Mucosa of rectum (tissue), 2 donors: ENCODE data around the gene AGA.

Source experiments
- H3K27ac ChIP-seq, 2 donors: one replicate each; pipeline ENCODE4 v1.7.0; 2013; ENCODE audit warnings: inconsistent platforms in 2 of 2, low read depth in 2 of 2, low read length in 2 of 2
- H3K27me3 ChIP-seq, 2 donors: one replicate each; pipeline ENCODE4 v1.7.0; 2013; ENCODE audit warnings: low read length in 2 of 2; ENCODE audit not compliant: control insufficient read depth in 2 of 2, insufficient read depth in 2 of 2
- H3K36me3 ChIP-seq, 2 donors: one replicate each; pipeline ENCODE4 v1.7.0; 2013; ENCODE audit warnings: low read length in 2 of 2; ENCODE audit not compliant: control insufficient read depth in 2 of 2, insufficient read depth in 2 of 2
- H3K4me1 ChIP-seq, 2 donors: one replicate each; pipeline ENCODE4 v1.7.0; 2013; ENCODE audit warnings: low read length in 2 of 2, mild to moderate bottlenecking in 1 of 2; ENCODE audit not compliant: control insufficient read depth in 2 of 2, insufficient read depth in 2 of 2
- H3K4me3 ChIP-seq, 2 donors: one replicate each; pipeline ENCODE4 v1.7.0; 2013; ENCODE audit warnings: low read length in 2 of 2
- H3K9ac ChIP-seq, 2 donors: one replicate each; pipeline ENCODE4 v1.7.0; 2013; ENCODE audit warnings: low read length in 2 of 2, low read depth in 1 of 2, mild to moderate bottlenecking in 1 of 2
- H3K9me3 ChIP-seq, 2 donors: one replicate each; pipeline ENCODE4 v1.7.0; 2013; ENCODE audit warnings: low read length in 2 of 2; ENCODE audit not compliant: control insufficient read depth in 2 of 2
- donor health status: healthy.
- donor health status: Normal muscosa, but diverticular disease.

Gene AGA

DNA sequence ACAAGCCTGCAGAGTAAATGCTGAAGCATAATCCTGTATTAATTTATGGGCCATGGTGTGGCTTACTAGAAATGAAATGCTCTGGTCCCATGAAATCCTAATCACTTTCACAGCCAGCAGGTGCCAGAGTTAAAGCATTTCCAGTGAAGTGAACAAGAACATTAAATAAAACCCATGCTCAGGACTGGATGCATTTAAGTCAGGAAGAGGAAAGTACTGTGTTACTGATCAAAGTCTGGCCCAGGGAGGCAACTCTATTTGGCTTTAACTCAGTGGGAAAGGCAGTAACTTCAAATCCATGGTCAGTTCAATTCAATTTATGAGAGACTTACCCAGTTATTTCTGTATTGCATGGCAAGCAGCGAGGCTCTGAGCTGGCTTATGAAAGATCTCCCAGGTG lies 29.2 kb downstream of the AGA start:
- H3K4me3 ChIP-seq: no peak overlapping the region
- no peaks in the 10 kb centered on the region for H3K4me1 ChIP-seq
- no peaks in the 10 kb centered on the region for H3K36me3 ChIP-seq
- no peaks in the 10 kb centered on the region for H3K9me3 ChIP-seq
- H3K9ac ChIP-seq: no peak overlapping the region
- H3K27ac ChIP-seq: no peak overlapping the region
- no peaks in the 10 kb centered on the region for H3K27me3 ChIP-seq

DNA sequence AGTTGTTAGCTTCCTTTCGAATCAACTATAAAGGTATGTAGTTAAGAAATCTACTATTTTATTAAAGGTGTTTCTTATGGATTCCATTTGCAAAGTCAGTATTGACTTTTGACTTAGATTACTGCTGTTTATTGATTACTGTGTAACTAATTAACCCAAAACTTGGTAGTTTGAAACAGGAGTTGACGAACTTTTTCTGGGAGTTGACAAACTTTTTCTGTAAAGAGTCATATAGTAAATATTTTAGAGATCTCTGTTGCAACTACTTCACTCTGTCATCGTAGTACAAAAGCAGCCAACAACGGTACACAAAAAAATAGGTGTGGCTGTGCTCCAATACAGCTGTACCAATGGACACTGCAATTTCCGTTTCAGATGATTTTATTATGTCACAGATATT lies 30.2 kb downstream of the AGA start:
- Histone ChIP-seq H3K9me3 (no peaks in the 10 kb centered on the region), H3K36me3 (no peaks in the 10 kb centered on the region), H3K4me1 (no peaks in the 10 kb centered on the region), H3K27ac (no peak overlapping the region), H3K9ac (no peak overlapping the region), H3K27me3 (no peaks in the 10 kb centered on the region), H3K4me3 (no peak overlapping the region)

DNA sequence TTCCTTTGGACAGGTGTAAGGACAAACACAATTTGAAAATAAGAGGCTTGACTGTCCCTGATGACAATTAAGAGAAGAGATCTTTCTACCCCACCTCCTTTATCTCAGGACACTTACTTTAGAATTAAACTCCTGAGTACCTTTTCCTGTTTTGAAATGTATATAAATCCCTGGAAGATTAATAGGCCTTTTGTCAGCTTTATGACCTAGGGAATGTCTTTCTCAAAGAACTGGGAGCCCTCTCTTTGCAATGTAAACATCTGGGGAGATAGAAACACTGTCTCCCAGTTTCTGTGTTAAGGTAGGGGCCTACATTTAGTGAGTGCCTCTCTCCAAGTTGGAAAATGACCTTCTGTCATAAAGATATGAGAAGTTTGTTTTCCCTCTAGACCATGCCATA lies 31.7 kb downstream of the AGA start:
- Histone ChIP-seq H3K4me3 (no peak overlapping the region), H3K4me1 (no peaks in the 10 kb centered on the region), H3K27me3 (no peaks in the 10 kb centered on the region), H3K9ac (no peak overlapping the region), H3K27ac (no peak overlapping the region), H3K9me3 (no peaks in the 10 kb centered on the region), H3K36me3 (no peaks in the 10 kb centered on the region)

DNA sequence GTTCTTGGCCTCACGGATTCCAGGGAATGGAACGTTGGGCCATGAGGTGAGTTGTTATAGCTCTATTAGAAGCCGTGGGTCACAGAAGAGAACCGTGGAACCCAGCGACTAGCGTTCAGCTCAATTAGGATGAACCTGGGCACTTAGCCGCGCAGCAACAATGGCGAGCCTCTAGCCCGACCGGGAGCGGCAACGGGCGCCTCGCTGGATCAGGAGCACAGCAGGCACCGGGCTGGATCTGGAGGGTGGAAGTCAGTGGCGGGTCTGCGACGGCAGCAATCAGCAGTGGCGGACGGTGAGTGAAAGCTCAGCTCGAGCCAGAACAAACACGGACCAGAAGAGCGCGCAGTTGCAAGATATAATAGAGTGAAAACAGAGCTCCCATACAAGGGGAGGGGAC lies 34.2 kb downstream of the AGA start:
- H3K4me3 ChIP-seq: no peak overlapping the region
- H3K9ac ChIP-seq: no peak overlapping the region
- no peaks in the 10 kb centered on the region for H3K9me3 ChIP-seq
- no peaks in the 10 kb centered on the region for H3K36me3 ChIP-seq
- H3K4me1 ChIP-seq: no peaks in the 10 kb centered on the region
- no peaks in the 10 kb centered on the region for H3K27me3 ChIP-seq
- H3K27ac ChIP-seq: no peak overlapping the region

DNA sequence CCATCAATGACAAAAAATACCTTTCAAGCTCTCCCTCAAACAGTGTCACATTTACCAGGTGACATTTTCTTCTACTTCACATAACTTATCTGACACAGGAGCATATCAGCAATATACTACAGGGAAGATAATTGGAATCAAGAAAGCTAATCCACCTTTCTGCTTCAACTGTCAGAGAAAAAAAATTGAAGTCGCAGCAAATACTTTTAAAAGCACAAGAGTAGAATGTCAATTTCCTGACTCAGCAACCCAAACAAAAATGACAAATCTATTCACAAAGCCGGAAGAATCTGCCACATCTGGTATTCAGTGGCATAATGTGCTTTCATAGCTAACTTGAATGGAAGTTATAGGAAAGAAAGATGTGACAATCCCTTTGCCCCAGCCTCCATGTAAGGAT lies 36.7 kb downstream of the AGA start:
- H3K27ac ChIP-seq: no peak overlapping the region
- no peaks in the 10 kb centered on the region for H3K4me1 ChIP-seq
- no peaks in the 10 kb centered on the region for H3K27me3 ChIP-seq
- no peak overlapping the region for H3K9ac ChIP-seq
- H3K4me3 ChIP-seq: no peak overlapping the region
- no peaks in the 10 kb centered on the region for H3K9me3 ChIP-seq
- no peaks in the 10 kb centered on the region for H3K36me3 ChIP-seq

DNA sequence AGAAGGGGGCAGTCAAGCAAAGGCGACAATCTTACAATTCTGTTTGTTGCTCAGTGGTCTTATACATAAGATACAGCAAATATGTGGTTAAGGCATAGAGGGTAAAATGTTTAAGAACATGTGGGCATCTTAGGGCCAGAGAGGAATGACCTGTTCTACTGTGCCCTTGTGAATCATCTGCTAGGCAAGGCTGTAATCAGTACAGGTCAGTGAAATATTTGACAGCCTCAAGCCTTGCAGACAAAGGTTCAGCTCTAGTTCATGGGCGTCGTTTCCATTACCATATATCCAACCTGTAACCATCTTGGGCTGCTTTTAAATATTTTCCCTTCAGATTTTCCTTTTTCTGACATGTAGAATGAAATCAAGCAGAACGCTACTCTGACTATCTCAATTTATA lies 37.3 kb downstream of the AGA start:
- H3K9ac ChIP-seq: no peak overlapping the region
- no peaks in the 10 kb centered on the region for H3K27me3 ChIP-seq
- H3K36me3 ChIP-seq: no peaks in the 10 kb centered on the region
- H3K27ac ChIP-seq: no peak overlapping the region
- H3K4me3 ChIP-seq: no peak overlapping the region
- no peaks in the 10 kb centered on the region for H3K4me1 ChIP-seq
- H3K9me3 ChIP-seq: no peaks in the 10 kb centered on the region

DNA sequence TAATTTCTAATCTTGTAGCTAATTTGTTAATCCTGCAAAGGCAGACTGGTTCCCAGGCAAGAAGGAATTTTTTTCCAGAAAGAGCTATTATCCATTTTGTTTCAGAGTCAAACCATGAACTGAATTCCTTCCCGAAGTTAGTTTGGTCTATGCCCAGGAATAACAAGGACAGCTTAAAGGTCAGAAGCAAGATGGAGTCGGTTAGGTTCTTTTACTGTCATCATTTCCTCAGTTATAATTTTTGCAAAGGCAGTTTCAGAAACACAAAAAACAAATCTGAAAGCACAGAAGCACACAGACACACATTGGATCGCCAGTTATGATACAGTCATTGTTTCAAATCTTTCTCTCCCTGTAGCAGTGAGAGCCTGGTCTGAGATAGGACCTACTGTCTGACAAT lies 37.9 kb downstream of the AGA start:
- Histone ChIP-seq H3K4me1 (no peaks in the 10 kb centered on the region), H3K9ac (no peak overlapping the region), H3K36me3 (no peaks in the 10 kb centered on the region), H3K27me3 (no peaks in the 10 kb centered on the region), H3K27ac (no peak overlapping the region), H3K4me3 (no peak overlapping the region), H3K9me3 (no peaks in the 10 kb centered on the region)

DNA sequence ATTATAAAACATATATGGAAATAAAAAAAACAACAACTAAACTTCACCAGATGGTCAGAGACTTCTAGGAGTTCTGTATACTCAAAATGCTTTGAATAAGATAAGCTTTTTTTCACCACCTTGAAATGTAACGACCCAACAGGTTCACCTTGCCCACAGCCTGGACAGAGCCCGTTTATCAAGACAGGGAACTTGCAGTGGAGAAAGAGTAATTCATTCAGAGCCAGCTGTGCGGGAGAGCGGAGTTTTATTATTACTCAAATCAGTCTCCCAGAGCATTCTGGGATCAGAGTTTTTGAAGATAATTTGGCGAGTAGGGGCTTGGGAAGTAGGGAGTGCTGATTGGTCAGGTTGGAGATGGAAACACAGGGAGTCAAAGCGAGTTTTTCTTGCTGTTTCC lies 38.5 kb downstream of the AGA start:
- Histone ChIP-seq H3K4me3 (no peak overlapping the region), H3K27ac (no peak overlapping the region), H3K9ac (no peak overlapping the region), H3K27me3 (no peaks in the 10 kb centered on the region), H3K9me3 (no peaks in the 10 kb centered on the region), H3K4me1 (no peaks in the 10 kb centered on the region), H3K36me3 (no peaks in the 10 kb centered on the region)

DNA sequence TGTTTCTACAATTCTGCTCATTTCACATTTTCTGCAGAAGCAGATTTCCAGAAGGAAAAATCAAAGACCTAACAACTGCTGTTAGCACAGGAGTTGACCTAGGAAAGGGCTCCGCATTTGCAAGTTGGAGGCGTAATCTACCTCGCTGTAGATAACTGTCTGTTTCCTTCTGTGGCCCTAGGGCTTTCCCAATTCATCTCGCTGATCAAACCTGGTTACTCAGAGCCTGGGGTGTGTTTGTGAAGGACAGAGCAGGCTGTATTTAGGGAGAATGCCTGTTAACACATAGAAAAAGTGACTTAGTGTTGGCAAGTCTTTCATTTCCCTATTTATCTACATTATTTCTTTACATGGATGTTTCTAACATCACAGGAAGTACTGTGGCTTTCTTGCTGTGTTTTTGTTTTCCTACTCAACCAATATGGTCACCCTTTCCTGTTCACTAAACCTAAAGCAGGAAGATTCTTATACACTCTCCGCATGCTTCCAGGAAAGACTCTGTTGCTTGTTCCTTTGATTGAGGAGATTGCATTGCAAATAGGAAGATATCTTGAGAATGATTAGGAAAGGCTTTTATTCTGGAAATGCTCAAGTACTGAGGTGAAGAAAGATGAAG lies 40.5 kb downstream of the AGA start:
- Histone ChIP-seq H3K9ac (no peak overlapping the region), H3K4me1 (no peaks in the 10 kb centered on the region), H3K9me3 (no peaks in the 10 kb centered on the region)

DNA sequence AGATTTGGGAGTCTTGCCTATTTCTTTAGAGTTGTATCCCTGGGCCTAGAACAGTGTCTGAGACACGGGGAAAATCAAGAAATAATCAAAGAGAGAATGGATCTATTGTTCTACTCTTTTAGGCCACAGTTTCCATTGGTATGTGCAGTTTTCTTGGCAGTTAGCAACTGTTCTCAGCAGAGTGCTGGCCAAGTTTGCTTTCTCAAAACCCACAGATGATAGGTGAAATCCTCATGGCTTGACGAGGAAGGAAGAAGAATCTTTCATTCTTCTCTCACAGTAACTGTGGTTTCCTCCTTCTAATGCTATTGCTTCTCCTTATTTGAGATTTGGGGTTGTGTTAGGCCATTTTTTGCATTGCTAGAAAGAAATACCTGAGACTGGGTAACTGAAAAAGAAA lies 42.2 kb downstream of the AGA start:
- H3K4me3 ChIP-seq: no peak overlapping the region
- H3K4me1 ChIP-seq: no peaks in the 10 kb centered on the region
- no peak overlapping the region for H3K27ac ChIP-seq
- H3K9ac ChIP-seq: no peak overlapping the region
- H3K27me3 ChIP-seq: no peaks in the 10 kb centered on the region
- no peaks in the 10 kb centered on the region for H3K9me3 ChIP-seq
- no peaks in the 10 kb centered on the region for H3K36me3 ChIP-seq

More for the DNA sequence above, 40.5 kb downstream of the AGA start:
- Histone ChIP-seq H3K27me3 (no peaks in the 10 kb centered on the region), H3K36me3 (no peaks in the 10 kb centered on the region), H3K27ac (no peak overlapping the region), H3K4me3 (no peak overlapping the region)

DNA sequence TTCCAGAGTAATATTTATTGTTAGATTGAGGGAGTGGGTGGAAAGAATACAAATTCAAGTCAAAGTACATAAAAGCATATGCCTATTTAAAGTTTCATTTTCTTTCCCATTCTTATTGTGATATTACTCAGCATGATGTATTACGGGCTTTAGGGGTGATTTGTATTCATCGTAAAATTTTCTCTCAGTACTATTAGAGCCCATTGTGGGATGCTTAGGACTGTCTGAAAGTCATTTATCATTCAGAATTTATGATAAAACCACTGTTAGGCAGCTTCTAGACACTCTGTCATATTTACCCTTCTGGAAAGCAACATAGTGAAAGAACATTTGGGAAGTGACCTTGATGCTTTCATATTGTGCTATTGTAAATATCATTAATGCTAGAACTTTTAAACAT lies 45.9 kb downstream of the AGA start:
- Histone ChIP-seq H3K27ac (no peak overlapping the region), H3K4me3 (no peak overlapping the region), H3K4me1 (no peaks in the 10 kb centered on the region), H3K36me3 (no peaks in the 10 kb centered on the region), H3K9me3 (no peaks in the 10 kb centered on the region), H3K27me3 (no peaks in the 10 kb centered on the region), H3K9ac (no peak overlapping the region)
